H9 (cell line): ENCODE measurements around the gene TSC2. TPM values are rescaled to one million over a fixed set of nuclear protein-coding genes. Genes with fewer than 3 reads are reported as not detected.

Experiments
- DNase-seq: peaks from one replicate; pipeline ENCODE4 v3.0.0-alpha.2; 2017
- H2AFZ ChIP-seq: one replicate; pipeline ENCODE4 v1.6.1; 2013; ENCODE audit warnings: mild to moderate bottlenecking, low read length, control low read depth, moderate library complexity
- H2AK5ac ChIP-seq: 2 replicates; pipeline ENCODE4 v1.6.1; 2013; ENCODE audit warnings: low read length, control low read depth, mixed read lengths; ENCODE audit not compliant: insufficient read length
- H2BK120ac ChIP-seq: one replicate; pipeline ENCODE4 v1.6.1; 2013; ENCODE audit warnings: low read depth, mild to moderate bottlenecking, low read length, control low read depth, inconsistent platforms; ENCODE audit not compliant: poor library complexity, severe bottlenecking
- H2BK12ac ChIP-seq: 2 replicates; pipeline ENCODE4 v1.6.1; 2013; ENCODE audit warnings: low read length, control low read depth, mixed read lengths, low read depth; ENCODE audit not compliant: insufficient read length
- H2BK15ac ChIP-seq: 2 replicates; pipeline ENCODE4 v1.6.1; 2013; ENCODE audit warnings: low read depth, low read length, control low read depth
- H2BK20ac ChIP-seq: one replicate; pipeline ENCODE4 v1.6.1; 2013; ENCODE audit warnings: low read depth, mild to moderate bottlenecking, low read length, control low read depth, inconsistent platforms; ENCODE audit not compliant: poor library complexity, severe bottlenecking
- H2BK5ac ChIP-seq: 2 replicates; pipeline ENCODE4 v1.6.1; 2013; ENCODE audit warnings: low read length, control low read depth, mixed read lengths; ENCODE audit not compliant: insufficient read length
- H3K14ac ChIP-seq: 2 replicates; pipeline ENCODE4 v1.6.1; 2013; ENCODE audit warnings: low read length, control low read depth; ENCODE audit not compliant: insufficient read depth
- H3K18ac ChIP-seq: 2 replicates; pipeline ENCODE4 v1.6.1; 2013; ENCODE audit warnings: low read depth, mild to moderate bottlenecking, mixed read lengths, low read length, control low read depth; ENCODE audit not compliant: insufficient read length
- H3K23ac ChIP-seq: 2 replicates; pipeline ENCODE4 v1.6.1; 2013; ENCODE audit warnings: low read length, control low read depth, mixed read lengths, low read depth; ENCODE audit not compliant: insufficient read length
- H3K23me2 ChIP-seq: 2 replicates; pipeline ENCODE4 v1.6.1; 2013; ENCODE audit warnings: low read depth, mild to moderate bottlenecking, mixed read lengths, low read length, control low read depth; ENCODE audit not compliant: insufficient read length, poor library complexity, severe bottlenecking
- H3K27ac ChIP-seq: 2 replicates; pipeline ENCODE4 v1.5.1; 2013; ENCODE audit warnings: low read length, control low read depth, mixed read lengths, low read depth; ENCODE audit not compliant: insufficient read length
- H3K27me3 ChIP-seq: 2 replicates; pipeline ENCODE4 v1.6.1; 2013; ENCODE audit warnings: low read length, control low read depth, inconsistent platforms; ENCODE audit not compliant: insufficient read depth
- H3K4ac ChIP-seq: 2 replicates; pipeline ENCODE4 v1.6.1; 2013; ENCODE audit warnings: low read depth, mild to moderate bottlenecking, control low read depth, inconsistent platforms, low read length, moderate library complexity
- H3K4me1 ChIP-seq: 2 replicates; pipeline ENCODE4 v1.6.1; 2013; ENCODE audit warnings: low read length, control low read depth, inconsistent platforms; ENCODE audit not compliant: insufficient read depth
- H3K4me2 ChIP-seq: 2 replicates; pipeline ENCODE4 v1.6.1; 2013; ENCODE audit warnings: low read length, control low read depth, mixed read lengths; ENCODE audit not compliant: insufficient read length, insufficient read depth
- H3K56ac ChIP-seq: 2 replicates; pipeline ENCODE4 v1.6.1; 2013; ENCODE audit warnings: low read depth, mild to moderate bottlenecking, mixed read lengths, low read length, control low read depth; ENCODE audit not compliant: insufficient read length
- H3K79me1 ChIP-seq: 2 replicates; pipeline ENCODE4 v1.6.1; 2013; ENCODE audit warnings: low read depth, mild to moderate bottlenecking, moderate library complexity, low read length, control low read depth, inconsistent platforms; ENCODE audit not compliant: insufficient read depth, poor library complexity, severe bottlenecking
- H3K79me2 ChIP-seq: 2 replicates; pipeline ENCODE4 v1.6.1; 2013; ENCODE audit warnings: low read length, control low read depth, inconsistent platforms; ENCODE audit not compliant: insufficient read depth
- H3K9ac ChIP-seq: 2 replicates; pipeline ENCODE4 v1.6.1; 2013; ENCODE audit warnings: low read length, control low read depth, mixed read lengths; ENCODE audit not compliant: insufficient read length; ENCODE audit errors: extremely low read depth
- H3K9me3 ChIP-seq: one replicate; pipeline ENCODE4 v1.6.1; 2013; ENCODE audit warnings: low read depth, low read length, inconsistent platforms; ENCODE audit not compliant: control insufficient read depth
- H3T11ph ChIP-seq: one replicate; pipeline ENCODE4 v1.6.1; 2013; ENCODE audit warnings: mild to moderate bottlenecking, low read length, control low read depth, inconsistent platforms
- H4K20me1 ChIP-seq: one replicate; pipeline ENCODE4 v1.6.1; 2013; ENCODE audit not compliant: control insufficient read depth, insufficient read length, insufficient read depth
- H4K5ac ChIP-seq: 2 replicates; pipeline ENCODE4 v1.6.1; 2013; ENCODE audit warnings: low read depth, mild to moderate bottlenecking, mixed read lengths, low read length, control low read depth; ENCODE audit not compliant: insufficient read length
- H4K8ac ChIP-seq: replicated peaks from 2 replicates; pipeline ENCODE4 v1.6.1; 2013; ENCODE audit warnings: low read length, control low read depth, mixed read lengths, low read depth; ENCODE audit not compliant: insufficient read length
- H4K91ac ChIP-seq: 2 replicates; pipeline ENCODE4 v1.6.1; 2013; ENCODE audit warnings: low read depth, mild to moderate bottlenecking, moderate library complexity, mixed read lengths, low read length, control low read depth; ENCODE audit not compliant: insufficient read length
- H3K27ac Mint-ChIP-seq, 3 experiments: 2 replicates in 2 of 3; 3 replicates in 1 of 3; pipeline ENCODE4 v1.8.0; 2020 to 2021; ENCODE audit warnings: mixed read lengths in 3 of 3, mild to moderate bottlenecking in 1 of 3, moderate library complexity in 1 of 3
- H3K27me3 Mint-ChIP-seq: 2 replicates; pipeline ENCODE4 v1.8.0; 2021; ENCODE audit warnings: low read depth, mild to moderate bottlenecking, moderate library complexity, mixed read lengths
- H3K36me3 Mint-ChIP-seq, 3 experiments: 2 replicates in 2 of 3; 3 replicates in 1 of 3; pipeline ENCODE4 v1.8.0; 2020 to 2021; ENCODE audit warnings: low read depth in 3 of 3, mixed read lengths in 3 of 3; ENCODE audit not compliant: insufficient read depth in 1 of 3
- H3K4me1 Mint-ChIP-seq, 2 experiments: 2 replicates each; pipeline ENCODE4 v1.8.0; 2020; ENCODE audit warnings: mixed read lengths in 2 of 2
- H3K4me3 Mint-ChIP-seq, 2 experiments: 2 replicates in 1 of 2; 3 replicates in 1 of 2; pipeline ENCODE4 v1.8.0; 2020 to 2021; ENCODE audit warnings: mild to moderate bottlenecking in 2 of 2, mixed read lengths in 2 of 2, moderate library complexity in 1 of 2
- H3K9me3 Mint-ChIP-seq, 2 experiments: 2 replicates in 1 of 2; 3 replicates in 1 of 2; pipeline ENCODE4 v1.8.0; 2020; ENCODE audit warnings: mild to moderate bottlenecking in 2 of 2, mixed read lengths in 2 of 2, moderate library complexity in 1 of 2
- WGBS: extraction: QIAGEN DNeasy Blood & Tissue Kit; methylation state at CpG from one replicate; pipeline ENCODE4 v1.1.7; 2013; ENCODE audit warnings: missing lambda C conversion rate, low lambda C conversion rate, mixed read lengths; ENCODE audit not compliant: insufficient read length; ENCODE audit errors: extremely low coverage; 5-methylcytosine and 5-hydroxymethylcytosine counted together
- total RNA-seq: library from RNA; stranded (reverse); gene quantifications from 2 replicates; pipeline ENCODE4 v1.2.1, GENCODE V29; 2021
- TF ChIP-seq, protein P1 (sequence below): fragments of 200-600 bp; sonication (generic); conservative IDR thresholded peaks from 3 replicates; pipeline ENCODE4 v1.8.0; 2021; ENCODE audit warnings: antibody characterized with exemption, mild to moderate bottlenecking

TSC2 gene
- total RNA-seq, 1 experiment from 2014 or later: 122 TPM

DNA sequence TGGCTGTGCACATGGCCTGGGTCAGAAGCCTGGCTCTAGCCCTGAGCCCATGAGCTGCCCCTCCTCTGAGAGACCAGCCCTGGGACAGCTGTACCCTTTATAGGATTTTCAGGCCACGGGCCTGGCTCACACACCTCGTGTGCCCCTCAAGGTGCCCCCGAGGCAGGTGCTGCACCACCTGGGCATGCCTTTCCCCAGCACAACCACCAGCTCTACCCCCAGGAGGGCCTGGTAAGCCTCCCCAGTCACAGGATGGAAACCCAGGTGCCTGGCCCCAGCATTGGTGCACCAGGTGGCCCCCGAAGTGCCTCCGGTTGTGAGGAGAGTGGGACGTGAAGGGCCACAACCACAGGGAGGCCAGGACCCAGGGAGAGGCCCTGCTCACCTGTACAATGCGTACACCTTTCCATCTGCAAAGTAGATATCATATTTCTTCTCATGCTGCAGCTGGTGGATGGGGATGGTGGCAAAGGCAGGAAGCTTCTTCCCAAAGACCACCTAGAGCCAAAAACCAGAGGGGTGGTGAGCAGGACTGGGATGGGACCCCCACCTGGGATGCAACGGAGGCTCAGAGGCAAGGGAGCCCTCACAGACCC lies 44.5 kb upstream of the TSC2 start:
- H3K79me2 ChIP-seq: peaks cover 20% of the 10 kb centered on the region; the same call in 1 of the 2 replicates
- no peak overlapping the region for H3K4me3 Mint-ChIP-seq

More for the DNA sequence above, 44.5 kb upstream of the TSC2 start:
- no peak overlapping the region for H2AK5ac ChIP-seq
- WGBS: no CpG with 5 or more reads among the region's 8 CpGs
- no peak overlapping the region for H3K56ac ChIP-seq
- no peaks in the 10 kb centered on the region for H3K9me3 ChIP-seq
- H3K4me2 ChIP-seq: no peak overlapping the region
- H3K36me3 Mint-ChIP-seq: peaks cover 16 to 43% (median 41%) of the 10 kb centered on the region in 3 experiments
- no peaks in the 10 kb centered on the region for H3K27me3 ChIP-seq
- no peak overlapping the region for H3K23ac ChIP-seq
- H4K5ac ChIP-seq: no peak overlapping the region
- no peak overlapping the region for H4K91ac ChIP-seq
- H2BK20ac ChIP-seq: no peak overlapping the region
- H3K27ac Mint-ChIP-seq: no peak overlapping the region
- no peak overlapping the region for H2BK120ac ChIP-seq
- no peak overlapping the region for H4K8ac ChIP-seq
- H4K20me1 ChIP-seq: no peaks in the 10 kb centered on the region
- no peak overlapping the region for H3K9ac ChIP-seq
- H3K14ac ChIP-seq: no peak overlapping the region
- H2BK12ac ChIP-seq: no peak overlapping the region
- H2AFZ ChIP-seq: no peak overlapping the region
- no peaks in the 10 kb centered on the region for H3K27me3 Mint-ChIP-seq
- H3K4me1 Mint-ChIP-seq: peaks cover 13 to 25% of the 10 kb centered on the region in 2 experiments
- no peak overlapping the region for H3T11ph ChIP-seq
- no peaks in the 10 kb centered on the region for H3K23me2 ChIP-seq
- H3K18ac ChIP-seq: no peak overlapping the region
- no peak for DNase-seq
- H2BK5ac ChIP-seq: no peak overlapping the region
- no peak overlapping the region for H2BK15ac ChIP-seq
- no peaks in the 10 kb centered on the region; a peak in 1 of 5 replicates for H3K9me3 Mint-ChIP-seq
- peaks cover 2% of the 10 kb centered on the region; the same call in 1 of the 2 replicates for H3K4me1 ChIP-seq
- peaks cover 24% of the 10 kb centered on the region for H3K79me1 ChIP-seq
- TF ChIP-seq, protein P1, sequence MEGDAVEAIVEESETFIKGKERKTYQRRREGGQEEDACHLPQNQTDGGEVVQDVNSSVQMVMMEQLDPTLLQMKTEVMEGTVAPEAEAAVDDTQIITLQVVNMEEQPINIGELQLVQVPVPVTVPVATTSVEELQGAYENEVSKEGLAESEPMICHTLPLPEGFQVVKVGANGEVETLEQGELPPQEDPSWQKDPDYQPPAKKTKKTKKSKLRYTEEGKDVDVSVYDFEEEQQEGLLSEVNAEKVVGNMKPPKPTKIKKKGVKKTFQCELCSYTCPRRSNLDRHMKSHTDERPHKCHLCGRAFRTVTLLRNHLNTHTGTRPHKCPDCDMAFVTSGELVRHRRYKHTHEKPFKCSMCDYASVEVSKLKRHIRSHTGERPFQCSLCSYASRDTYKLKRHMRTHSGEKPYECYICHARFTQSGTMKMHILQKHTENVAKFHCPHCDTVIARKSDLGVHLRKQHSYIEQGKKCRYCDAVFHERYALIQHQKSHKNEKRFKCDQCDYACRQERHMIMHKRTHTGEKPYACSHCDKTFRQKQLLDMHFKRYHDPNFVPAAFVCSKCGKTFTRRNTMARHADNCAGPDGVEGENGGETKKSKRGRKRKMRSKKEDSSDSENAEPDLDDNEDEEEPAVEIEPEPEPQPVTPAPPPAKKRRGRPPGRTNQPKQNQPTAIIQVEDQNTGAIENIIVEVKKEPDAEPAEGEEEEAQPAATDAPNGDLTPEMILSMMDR: no peak
- H3K4ac ChIP-seq: no peak overlapping the region
- H3K27ac ChIP-seq: no peak overlapping the region
